Chondrocyte (in vitro differentiated cells): ENCODE data around the gene DLG2. TPM values are rescaled to one million over a fixed set of nuclear protein-coding genes. Genes with fewer than 3 reads are reported as not detected.
A peak's percentile ranks its signal among the peaks of the same experiment; 100 is the strongest.

Experiments
- DNase-seq: peaks from one replicate; pipeline ENCODE4 v3.0.0; 2021; ENCODE audit warnings: mixed read lengths, low spot score
- H3K27ac Mint-ChIP-seq: one replicate; pipeline ENCODE4 v1.8.0; 2021; ENCODE audit warnings: mild to moderate bottlenecking, moderate library complexity, mixed read lengths; ENCODE audit not compliant: unreplicated experiment
- H3K27me3 Mint-ChIP-seq: 2 replicates; pipeline ENCODE4 v1.8.0; 2021; ENCODE audit warnings: low read depth, mixed read lengths
- H3K36me3 Mint-ChIP-seq: 2 replicates; pipeline ENCODE4 v1.8.0; 2021; ENCODE audit warnings: low read depth, mixed read lengths
- H3K4me1 Mint-ChIP-seq: 2 replicates; pipeline ENCODE4 v1.8.0; 2021; ENCODE audit warnings: low read depth, mild to moderate bottlenecking, mixed read lengths
- H3K4me3 Mint-ChIP-seq: one replicate; pipeline ENCODE4 v1.8.0; 2021; ENCODE audit warnings: mild to moderate bottlenecking, moderate library complexity, mixed read lengths; ENCODE audit not compliant: unreplicated experiment
- H3K9me3 Mint-ChIP-seq: 2 replicates; pipeline ENCODE4 v1.8.0; 2021; ENCODE audit warnings: low read depth, mixed read lengths
- total RNA-seq: library from RNA; stranded (reverse); gene quantifications from 3 replicates; pipeline ENCODE4 v1.2.1, GENCODE V29; 2021
- TF ChIP-seq, protein P1 (sequence below): fragments of 200-600 bp; sonication (generic); IDR thresholded peaks from 2 replicates; pipeline ENCODE4 v1.5.0; 2021; ENCODE audit warnings: antibody characterized with exemption, mild to moderate bottlenecking, moderate library complexity

DLG2 gene
- total RNA-seq, 1 donor from 2014 or later, result 1.3 TPM

GRCh38 chr11:85187992-85188391 is 439.2 kb downstream of the DLG2 start:
- Mint-ChIP-seq H3K9me3 (peaks cover 12% of the 10 kb centered on the region), H3K36me3 (no peaks in the 10 kb centered on the region), H3K4me3 (no peak overlapping the region), H3K27ac (no peak overlapping the region), H3K4me1 (no peaks in the 10 kb centered on the region), H3K27me3 (no peaks in the 10 kb centered on the region)
- no peak for DNase-seq
- TF ChIP-seq, protein P1, sequence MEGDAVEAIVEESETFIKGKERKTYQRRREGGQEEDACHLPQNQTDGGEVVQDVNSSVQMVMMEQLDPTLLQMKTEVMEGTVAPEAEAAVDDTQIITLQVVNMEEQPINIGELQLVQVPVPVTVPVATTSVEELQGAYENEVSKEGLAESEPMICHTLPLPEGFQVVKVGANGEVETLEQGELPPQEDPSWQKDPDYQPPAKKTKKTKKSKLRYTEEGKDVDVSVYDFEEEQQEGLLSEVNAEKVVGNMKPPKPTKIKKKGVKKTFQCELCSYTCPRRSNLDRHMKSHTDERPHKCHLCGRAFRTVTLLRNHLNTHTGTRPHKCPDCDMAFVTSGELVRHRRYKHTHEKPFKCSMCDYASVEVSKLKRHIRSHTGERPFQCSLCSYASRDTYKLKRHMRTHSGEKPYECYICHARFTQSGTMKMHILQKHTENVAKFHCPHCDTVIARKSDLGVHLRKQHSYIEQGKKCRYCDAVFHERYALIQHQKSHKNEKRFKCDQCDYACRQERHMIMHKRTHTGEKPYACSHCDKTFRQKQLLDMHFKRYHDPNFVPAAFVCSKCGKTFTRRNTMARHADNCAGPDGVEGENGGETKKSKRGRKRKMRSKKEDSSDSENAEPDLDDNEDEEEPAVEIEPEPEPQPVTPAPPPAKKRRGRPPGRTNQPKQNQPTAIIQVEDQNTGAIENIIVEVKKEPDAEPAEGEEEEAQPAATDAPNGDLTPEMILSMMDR, result no peak

GRCh38 chr11:85184721-85185120 is 442.4 kb downstream of the DLG2 start:
- Mint-ChIP-seq H3K27ac (no peak overlapping the region), H3K36me3 (no peaks in the 10 kb centered on the region), H3K4me3 (no peak overlapping the region), H3K4me1 (no peaks in the 10 kb centered on the region), H3K9me3 (peaks cover 8% of the 10 kb centered on the region), H3K27me3 (peaks cover 1% of the 10 kb centered on the region)
- TF ChIP-seq, protein P1, result no peak
- no peak for DNase-seq

GRCh38 chr11:85182441-85183387 is 444.4 kb downstream of the DLG2 start:
- Mint-ChIP-seq H3K9me3 (no peaks in the 10 kb centered on the region), H3K27ac (no peak overlapping the region), H3K4me1 (no peaks in the 10 kb centered on the region), H3K36me3 (no peaks in the 10 kb centered on the region), H3K4me3 (no peak overlapping the region), H3K27me3 (peaks cover 3% of the 10 kb centered on the region)
- no peak for DNase-seq
- TF ChIP-seq, protein P1, result peak; percentile 40

GRCh38 chr11:85180528-85180927 is 446.6 kb downstream of the DLG2 start:
- no peak for DNase-seq
- Mint-ChIP-seq H3K27ac (no peak overlapping the region), H3K9me3 (peaks cover 11% of the 10 kb centered on the region), H3K4me1 (no peaks in the 10 kb centered on the region), H3K36me3 (no peaks in the 10 kb centered on the region), H3K4me3 (no peak overlapping the region), H3K27me3 (peaks cover 3% of the 10 kb centered on the region)
- TF ChIP-seq, protein P1, result no peak

DNA sequence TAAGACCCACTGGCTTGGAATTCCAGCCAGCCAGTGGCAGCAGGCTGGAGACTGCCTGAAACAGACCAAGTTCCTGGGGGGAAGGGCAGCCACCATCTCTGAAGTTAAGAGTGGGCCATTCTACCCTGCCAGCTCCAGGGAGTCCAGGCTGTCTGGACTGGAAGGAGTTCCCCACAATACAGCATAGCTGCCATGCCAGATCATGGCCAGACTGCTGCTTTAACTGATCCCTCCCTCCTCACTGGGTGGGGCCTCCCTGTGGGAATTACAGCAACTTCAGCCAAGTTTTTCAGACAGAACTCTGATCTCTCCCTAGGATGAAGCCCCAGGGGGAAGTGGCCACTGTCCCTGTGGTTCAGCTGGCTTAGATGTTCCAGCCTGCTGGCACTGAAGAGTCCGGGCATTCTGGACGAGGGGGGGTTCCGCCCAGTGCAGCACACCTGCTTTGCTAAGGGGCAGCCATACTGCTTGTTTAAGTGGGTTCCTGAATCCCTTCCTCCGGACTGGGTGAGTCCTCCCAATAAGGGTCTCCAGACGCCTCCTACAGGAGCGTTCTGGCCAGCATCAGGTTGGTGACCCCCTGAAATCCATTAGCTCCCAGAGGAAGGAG is 455.4 kb downstream of the DLG2 start:
- TF ChIP-seq, protein P1, result no peak
- DNase-seq, result peak; percentile 72
- Mint-ChIP-seq H3K4me1 (no peaks in the 10 kb centered on the region), H3K4me3 (no peak overlapping the region), H3K36me3 (no peaks in the 10 kb centered on the region), H3K9me3 (peaks cover 37% of the 10 kb centered on the region), H3K27me3 (peaks cover 4% of the 10 kb centered on the region), H3K27ac (no peak overlapping the region)
